Natural killer cell (primary cell): ENCODE results near the gene ISG15. TPM values are rescaled to one million over a fixed set of nuclear protein-coding genes. Genes with fewer than 3 reads are reported as not detected.

Experiments used
- ATAC-seq, 3 donors: fragments of 150-1000 bp in 2 of 3; fragments of 200-7000 bp in 1 of 3; cut with Tn5 transposase; 1 replicate in 1 of 3; 2 replicates in 2 of 3; pipeline ENCODE4 v1.10.0; 2021; ENCODE audit warnings: mild to moderate bottlenecking in 2 of 3, moderate library complexity in 2 of 3
- DNase-seq, 2 donors: peaks; one replicate each; pipeline versions ENCODE4 v3.0.0 to v3.0.0-alpha.2; 2013 to 2021; ENCODE audit warnings: mixed read lengths in 1 of 2
- H3K27ac ChIP-seq: one replicate; pipeline ENCODE4 v1.5.1; 2013; ENCODE audit warnings: mild to moderate bottlenecking, low read length
- H3K27me3 ChIP-seq: one replicate; pipeline ENCODE4 v1.6.1; 2013; ENCODE audit warnings: low read length; ENCODE audit not compliant: control insufficient read depth, insufficient read depth
- H3K36me3 ChIP-seq: one replicate; pipeline ENCODE4 v1.6.1; 2013; ENCODE audit warnings: low read length; ENCODE audit not compliant: control insufficient read depth, insufficient read depth
- H3K4me1 ChIP-seq: one replicate; pipeline ENCODE4 v1.6.1; 2013; ENCODE audit warnings: low read length; ENCODE audit not compliant: control insufficient read depth, insufficient read depth
- H3K4me3 ChIP-seq: one replicate; pipeline ENCODE4 v1.5.1; 2013; ENCODE audit warnings: low read length
- H3K9me3 ChIP-seq: one replicate; pipeline ENCODE4 v1.6.1; 2013; ENCODE audit warnings: low read length; ENCODE audit not compliant: control insufficient read depth, insufficient read depth
- H3K27ac Mint-ChIP-seq, 2 donors: one replicate each; pipeline ENCODE4 v1.8.0; 2022; ENCODE audit warnings: mild to moderate bottlenecking in 2 of 2, mixed read lengths in 2 of 2, moderate library complexity in 1 of 2
- H3K27me3 Mint-ChIP-seq, 2 donors: one replicate each; pipeline ENCODE4 v1.8.0; 2022; ENCODE audit warnings: low read depth in 2 of 2, mixed read lengths in 2 of 2
- H3K36me3 Mint-ChIP-seq: one replicate; pipeline ENCODE4 v1.8.0; 2022; ENCODE audit warnings: mixed read lengths
- H3K4me1 Mint-ChIP-seq, 2 donors: one replicate each; pipeline ENCODE4 v1.8.0; 2022; ENCODE audit warnings: mixed read lengths in 2 of 2
- H3K4me3 Mint-ChIP-seq: one replicate; pipeline ENCODE4 v1.8.0; 2022; ENCODE audit warnings: mild to moderate bottlenecking, moderate library complexity, mixed read lengths
- H3K9me3 Mint-ChIP-seq, 2 donors: one replicate each; pipeline ENCODE4 v1.8.0; 2022; ENCODE audit warnings: mixed read lengths in 2 of 2
- WGBS: methylation state at CpG from one replicate; pipeline ENCODE4 v1.1.7; 2013; ENCODE audit warnings: missing lambda C conversion rate; ENCODE audit not compliant: insufficient coverage; 5-methylcytosine and 5-hydroxymethylcytosine counted together
- intact Hi-C: fragments of 100-400 bp; cut with micrococcal nuclease; formaldehyde crosslinking; loops from one replicate; pipeline ENCODE4 v1.14.2; 2022
- total RNA-seq, 4 donors: library from RNA; stranded (reverse); fragments of 120-200 nt in 1 of 4; gene quantifications; one replicate each; pipeline versions ENCODE4 v1.2.3 to v1.2.4, GENCODE V29; 2013 to 2022
- TF ChIP-seq, protein P1 (sequence below): fragments of 200-600 bp; IDR thresholded peaks from one replicate; pipeline ENCODE4 v1.8.0; 2022; ENCODE audit warnings: antibody characterized with exemption

The ISG15 gene
- total RNA-seq, 3 donors from 2014 or later (not counting 1 experiment from before 2014, with no cell fraction given), result 17.0 to 56.9 (median 50.2) TPM

- Mint-ChIP-seq H3K27ac (no peak overlapping the region), H3K36me3 (no peaks in the 10 kb centered on the region), H3K4me1 (peaks cover 0 to 18% of the 10 kb centered on the region in 2 donors), H3K9me3 (no peaks in the 10 kb centered on the region), H3K27me3 (peaks cover 0 to 9% of the 10 kb centered on the region in 2 donors), H3K4me3 (peak overlapping the region; percentile 72)
- intact Hi-C loops, result no loop called here
- TF ChIP-seq, protein P1, sequence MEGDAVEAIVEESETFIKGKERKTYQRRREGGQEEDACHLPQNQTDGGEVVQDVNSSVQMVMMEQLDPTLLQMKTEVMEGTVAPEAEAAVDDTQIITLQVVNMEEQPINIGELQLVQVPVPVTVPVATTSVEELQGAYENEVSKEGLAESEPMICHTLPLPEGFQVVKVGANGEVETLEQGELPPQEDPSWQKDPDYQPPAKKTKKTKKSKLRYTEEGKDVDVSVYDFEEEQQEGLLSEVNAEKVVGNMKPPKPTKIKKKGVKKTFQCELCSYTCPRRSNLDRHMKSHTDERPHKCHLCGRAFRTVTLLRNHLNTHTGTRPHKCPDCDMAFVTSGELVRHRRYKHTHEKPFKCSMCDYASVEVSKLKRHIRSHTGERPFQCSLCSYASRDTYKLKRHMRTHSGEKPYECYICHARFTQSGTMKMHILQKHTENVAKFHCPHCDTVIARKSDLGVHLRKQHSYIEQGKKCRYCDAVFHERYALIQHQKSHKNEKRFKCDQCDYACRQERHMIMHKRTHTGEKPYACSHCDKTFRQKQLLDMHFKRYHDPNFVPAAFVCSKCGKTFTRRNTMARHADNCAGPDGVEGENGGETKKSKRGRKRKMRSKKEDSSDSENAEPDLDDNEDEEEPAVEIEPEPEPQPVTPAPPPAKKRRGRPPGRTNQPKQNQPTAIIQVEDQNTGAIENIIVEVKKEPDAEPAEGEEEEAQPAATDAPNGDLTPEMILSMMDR, result no peak
- H3K4me1 ChIP-seq, result peaks cover 24% of the 10 kb centered on the region
- H3K27me3 ChIP-seq, result peaks cover 11% of the 10 kb centered on the region
- no peak overlapping the region for H3K27ac ChIP-seq
- 31% methylated on average over 32 of the region's 33 CpGs for WGBS
- no peak for DNase-seq
- no peak overlapping the region for H3K4me3 ChIP-seq
- ATAC-seq, result no peak
- no peaks in the 10 kb centered on the region for H3K9me3 ChIP-seq
- H3K36me3 ChIP-seq, result no peaks in the 10 kb centered on the region
These were observed 8.0 kb downstream of the ISG15 start for GRCh38 chr1:1021010-1021919.

GRCh38 chr1:1021920-1022259, 8.6 kb downstream of the ISG15 start:
- TF ChIP-seq, protein P1, result no peak
- H3K27ac ChIP-seq, result no peak overlapping the region
- H3K9me3 ChIP-seq, result no peaks in the 10 kb centered on the region
- Mint-ChIP-seq H3K27ac (no peak overlapping the region), H3K4me3 (no peak overlapping the region), H3K36me3 (no peaks in the 10 kb centered on the region), H3K4me1 (peaks cover 0 to 18% of the 10 kb centered on the region in 2 donors), H3K27me3 (peaks cover 0 to 9% of the 10 kb centered on the region in 2 donors), H3K9me3 (no peaks in the 10 kb centered on the region)
- peaks cover 11% of the 10 kb centered on the region for H3K27me3 ChIP-seq
- H3K4me3 ChIP-seq, result no peak overlapping the region
- no peaks in the 10 kb centered on the region for H3K36me3 ChIP-seq
- no peak for DNase-seq
- intact Hi-C loops, result no loop called here
- WGBS, result 67% methylated on average over 10 of the region's 10 CpGs
- ATAC-seq, result no peak
- H3K4me1 ChIP-seq, result peaks cover 24% of the 10 kb centered on the region

DNA sequence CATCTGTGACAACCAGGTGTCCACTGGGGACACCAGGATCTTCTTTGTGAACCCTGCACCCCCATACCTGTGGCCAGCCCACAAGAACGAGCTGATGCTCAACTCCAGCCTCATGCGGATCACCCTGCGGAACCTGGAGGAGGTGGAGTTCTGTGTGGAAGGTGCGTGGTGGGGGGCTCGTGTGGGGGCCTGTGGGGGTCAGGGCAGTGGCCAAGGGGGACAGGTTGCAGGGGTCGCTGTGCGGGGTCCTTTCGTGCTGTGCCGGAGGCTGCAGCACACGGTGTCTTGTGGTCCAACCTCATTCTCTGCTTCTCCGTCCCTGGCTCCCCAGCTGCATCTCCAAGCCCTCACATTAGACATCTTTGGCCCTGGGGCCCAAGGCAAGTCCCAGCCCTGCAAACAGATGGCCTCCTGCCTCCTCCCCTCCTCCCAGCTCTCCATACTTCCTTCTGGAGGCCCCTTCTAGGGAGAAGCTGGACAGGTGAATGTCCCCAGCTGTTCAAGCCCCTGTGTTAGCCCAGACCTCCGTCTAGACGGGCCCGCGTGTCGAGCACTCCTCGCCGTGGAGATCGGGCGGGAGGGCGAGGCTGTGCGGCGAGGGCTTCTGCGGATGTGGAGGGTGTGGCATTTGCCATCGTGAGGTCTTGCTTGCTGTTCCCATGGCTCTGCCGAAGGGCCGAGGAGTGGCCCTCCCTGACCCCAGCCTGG, 9.2 kb downstream of the ISG15 start:
- no peak overlapping the region for H3K27ac Mint-ChIP-seq
- 65% methylated on average over 27 of the region's 27 CpGs for WGBS
- Histone ChIP-seq H3K27ac (no peak overlapping the region), H3K27me3 (peaks cover 11% of the 10 kb centered on the region), H3K36me3 (no peaks in the 10 kb centered on the region), H3K4me3 (no peak overlapping the region), H3K9me3 (no peaks in the 10 kb centered on the region), H3K4me1 (peaks cover 24% of the 10 kb centered on the region)
- intact Hi-C loops, result no loop called here
- DNase-seq (no peak), ATAC-seq (no peak)
- no peak overlapping the region for H3K4me3 Mint-ChIP-seq
- TF ChIP-seq, protein P1, result no peak
- H3K4me1 Mint-ChIP-seq, result peaks cover 0 to 14% of the 10 kb centered on the region in 2 donors
- H3K9me3 Mint-ChIP-seq, result no peaks in the 10 kb centered on the region
- no peaks in the 10 kb centered on the region for H3K36me3 Mint-ChIP-seq
- H3K27me3 Mint-ChIP-seq, result peaks cover 0 to 9% of the 10 kb centered on the region in 2 donors
